ENCODE results near the gene FILIP1. TPM values are rescaled to one million over a fixed set of nuclear protein-coding genes. Genes with fewer than 3 reads are reported as not detected.

FILIP1 gene
- total and polyA plus RNA-seq, 12 donors: 16.8 to 269 (median 181) TPM

DNA sequence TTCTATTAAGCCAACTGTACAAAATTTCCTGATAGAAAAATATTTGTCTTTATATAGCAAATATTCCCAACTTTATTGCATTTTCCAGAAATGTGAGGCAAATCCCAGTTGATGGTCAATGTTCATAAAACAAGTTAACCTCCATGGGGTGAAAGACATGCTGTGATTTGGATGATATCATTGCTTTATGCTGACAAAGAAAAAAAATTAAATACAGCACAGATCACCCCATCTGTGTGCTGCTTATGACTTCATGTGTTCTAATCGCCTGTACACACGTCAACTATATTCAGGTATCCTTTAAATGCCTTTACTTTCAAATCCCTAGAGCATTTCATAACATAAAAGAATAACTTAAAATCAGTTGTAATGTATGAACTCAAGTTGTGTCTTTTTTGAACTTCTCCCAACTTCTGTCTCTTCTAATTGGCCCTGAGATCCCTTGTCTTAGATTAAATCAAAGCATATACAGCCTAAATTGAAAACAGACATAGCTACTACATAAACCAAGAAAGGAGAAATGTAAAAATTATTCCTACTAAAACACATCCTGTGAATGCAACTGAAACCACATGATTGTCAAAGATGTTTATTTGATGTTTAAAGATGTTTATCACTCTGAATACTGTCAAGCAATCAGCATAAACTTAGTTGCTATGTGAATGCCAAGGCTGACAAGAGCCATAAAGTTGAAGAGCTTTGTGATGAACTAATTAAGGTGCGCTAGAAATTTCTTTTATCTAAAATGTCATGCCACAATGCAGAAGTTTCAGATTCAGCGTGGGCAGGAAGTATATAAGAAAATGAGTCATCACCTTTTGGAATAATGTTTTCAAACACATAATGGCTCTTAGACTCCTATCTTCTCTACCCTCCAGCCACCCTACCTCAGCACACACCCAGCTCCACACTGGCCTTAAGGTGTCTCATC is 68.7 kb downstream of the FILIP1 start:
- no peak for DNase-seq
- Histone ChIP-seq H3K4me1 (peaks cover 6 to 85% (median 51%) of the 10 kb centered on the region in 9 donors), H3K9me3 (no peaks in the 10 kb centered on the region), H3K27me3 (no peaks in the 10 kb centered on the region), H3K36me3 (no peaks in the 10 kb centered on the region), H3K27ac (peak overlapping the region in 1 of 10 donors; percentile 17), H3K4me3 (no peak overlapping the region)
- 63 to 64% methylated on average over 4 of the region's 4 CpGs for WGBS, 2 donors
- no peak for ATAC-seq
- TF ChIP-seq, protein P1, sequence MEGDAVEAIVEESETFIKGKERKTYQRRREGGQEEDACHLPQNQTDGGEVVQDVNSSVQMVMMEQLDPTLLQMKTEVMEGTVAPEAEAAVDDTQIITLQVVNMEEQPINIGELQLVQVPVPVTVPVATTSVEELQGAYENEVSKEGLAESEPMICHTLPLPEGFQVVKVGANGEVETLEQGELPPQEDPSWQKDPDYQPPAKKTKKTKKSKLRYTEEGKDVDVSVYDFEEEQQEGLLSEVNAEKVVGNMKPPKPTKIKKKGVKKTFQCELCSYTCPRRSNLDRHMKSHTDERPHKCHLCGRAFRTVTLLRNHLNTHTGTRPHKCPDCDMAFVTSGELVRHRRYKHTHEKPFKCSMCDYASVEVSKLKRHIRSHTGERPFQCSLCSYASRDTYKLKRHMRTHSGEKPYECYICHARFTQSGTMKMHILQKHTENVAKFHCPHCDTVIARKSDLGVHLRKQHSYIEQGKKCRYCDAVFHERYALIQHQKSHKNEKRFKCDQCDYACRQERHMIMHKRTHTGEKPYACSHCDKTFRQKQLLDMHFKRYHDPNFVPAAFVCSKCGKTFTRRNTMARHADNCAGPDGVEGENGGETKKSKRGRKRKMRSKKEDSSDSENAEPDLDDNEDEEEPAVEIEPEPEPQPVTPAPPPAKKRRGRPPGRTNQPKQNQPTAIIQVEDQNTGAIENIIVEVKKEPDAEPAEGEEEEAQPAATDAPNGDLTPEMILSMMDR (IDR thresholded peaks at IDR 0.05): no peak
- intact Hi-C loops (cut with DNase I): loop anchor here in 1 of 10 donors (5.0 kb wide), 1 partner anchor 62 kb away; no protein-coding TSS in a partner anchor

DNA sequence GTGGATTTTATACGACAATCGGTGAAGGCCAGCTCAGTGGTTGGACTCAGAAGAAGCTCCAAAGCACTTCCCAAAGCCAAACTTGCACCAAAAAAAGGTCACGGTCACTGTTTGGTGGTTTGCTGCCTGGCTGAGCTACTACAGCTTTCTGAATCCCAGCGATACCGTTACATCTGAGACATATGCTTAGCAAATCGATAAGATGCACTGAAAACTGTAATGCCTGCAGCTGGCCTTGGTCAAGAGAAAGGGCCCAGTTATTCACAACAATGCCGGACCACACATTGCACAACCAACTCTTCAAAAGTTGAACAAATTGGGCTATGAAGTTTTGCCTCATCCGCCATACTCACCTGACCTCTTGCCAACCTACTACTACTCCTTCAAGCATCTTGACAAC is 70.2 kb downstream of the FILIP1 start:
- H3K9me3 ChIP-seq: no peaks in the 10 kb centered on the region
- H3K4me3 ChIP-seq: no peak overlapping the region
- WGBS, 2 donors: 86 to 91% methylated on average over 8 of the region's 8 CpGs
- no peaks in the 10 kb centered on the region for H3K36me3 ChIP-seq
- peaks cover 4 to 85% (median 51%) of the 10 kb centered on the region in 9 donors for H3K4me1 ChIP-seq
- ATAC-seq (no peak), DNase-seq (no peak)
- H3K27me3 ChIP-seq: no peaks in the 10 kb centered on the region
- intact Hi-C loops (cut with DNase I): loop anchor here in 1 of 10 donors (5.0 kb wide), 1 partner anchor 64 kb away; no protein-coding TSS in a partner anchor
- TF ChIP-seq, protein P1 (IDR thresholded peaks at IDR 0.05): no peak
- H3K27ac ChIP-seq: no peak overlapping the region

DNA sequence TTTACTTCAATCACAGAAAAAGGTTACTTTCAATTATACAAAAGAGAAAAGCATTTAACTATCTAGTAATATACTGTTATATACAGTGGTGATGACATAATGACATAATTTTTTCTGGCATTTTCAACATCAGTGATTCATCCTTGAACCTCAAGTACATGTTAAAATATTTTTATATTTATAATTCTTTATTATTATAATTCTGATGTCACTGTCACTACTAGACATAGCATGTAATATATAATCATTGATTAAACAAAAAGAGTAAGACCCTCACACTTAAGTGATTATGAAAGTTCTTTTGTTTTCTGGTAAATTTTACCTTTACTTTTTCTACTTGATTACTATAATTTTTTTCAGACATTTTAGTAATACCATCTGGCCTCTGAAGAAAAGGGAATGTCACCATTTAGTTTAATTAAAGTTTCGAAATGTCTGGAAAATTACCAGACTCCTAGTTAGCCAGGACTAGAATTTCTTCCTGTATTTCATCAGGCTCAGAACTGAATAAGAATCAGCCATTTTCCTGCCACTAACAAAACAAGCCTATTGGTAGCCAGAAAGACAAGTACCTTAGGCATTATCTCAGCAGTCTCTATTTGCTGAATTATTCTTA is 71.5 kb downstream of the FILIP1 start:
- 59 to 75% methylated on average over 1 of the region's 1 CpG for WGBS, 2 donors
- TF ChIP-seq, protein P1 (IDR thresholded peaks at IDR 0.05): no peak
- H3K4me3 ChIP-seq: no peak overlapping the region
- peak overlapping the region in 1 of 10 donors; percentile 1 for H3K27ac ChIP-seq
- DNase-seq (no peak), ATAC-seq (no peak)
- intact Hi-C loops (cut with DNase I): loop anchor here in 1 of 10 donors (5.0 kb wide), 1 partner anchor 65 kb away; no protein-coding TSS in a partner anchor
- H3K27me3 ChIP-seq: no peaks in the 10 kb centered on the region
- H3K9me3 ChIP-seq: no peaks in the 10 kb centered on the region
- peaks cover 4 to 85% (median 53%) of the 10 kb centered on the region in 9 donors for H3K4me1 ChIP-seq
- no peaks in the 10 kb centered on the region for H3K36me3 ChIP-seq

DNA sequence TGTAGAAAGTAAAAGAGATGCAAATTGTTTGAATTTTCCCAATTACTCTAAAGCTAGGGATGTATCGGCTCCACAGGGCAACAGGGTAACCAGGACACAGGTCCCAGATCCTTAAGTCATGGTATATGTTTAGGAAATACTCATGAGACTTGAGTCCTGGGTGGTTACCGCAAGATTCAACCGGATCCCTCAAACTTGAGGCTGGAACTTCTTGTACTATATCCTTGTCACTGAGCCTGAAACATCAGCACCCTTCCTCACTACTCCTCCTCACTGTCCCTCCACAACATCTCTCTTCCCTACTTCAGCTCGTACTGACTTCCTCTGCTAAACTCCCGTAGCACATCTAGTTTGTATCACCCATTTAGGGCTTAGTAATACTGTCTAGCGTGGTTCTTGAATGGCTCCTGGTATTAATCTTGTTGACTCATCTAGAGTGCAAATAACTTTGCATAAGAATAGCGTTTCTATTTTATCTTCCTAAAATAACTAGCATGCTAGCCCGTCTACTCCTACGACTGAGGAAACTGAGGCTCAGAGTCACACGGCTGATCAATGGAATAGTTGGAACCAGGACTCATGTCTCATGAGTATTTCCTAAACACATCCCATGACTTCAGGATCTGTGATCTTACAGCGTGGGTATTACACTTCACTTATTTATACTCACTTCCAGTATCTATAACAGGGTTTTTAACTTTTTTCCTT is 72.1 kb downstream of the FILIP1 start:
- WGBS, 2 donors: 75 to 83% methylated on average over 11 of the region's 11 CpGs
- TF ChIP-seq, protein P1 (IDR thresholded peaks at IDR 0.05): no peak
- no peak for DNase-seq
- intact Hi-C loops (cut with DNase I): loop anchor here in 1 of 10 donors (5.0 kb wide), 1 partner anchor 66 kb away; no protein-coding TSS in a partner anchor
- H3K9me3 ChIP-seq: no peaks in the 10 kb centered on the region
- no peak overlapping the region for H3K27ac ChIP-seq
- H3K4me3 ChIP-seq: no peak overlapping the region
- H3K36me3 ChIP-seq: no peaks in the 10 kb centered on the region
- H3K27me3 ChIP-seq: no peaks in the 10 kb centered on the region
- peaks cover 4 to 91% (median 59%) of the 10 kb centered on the region in 9 donors for H3K4me1 ChIP-seq
- peak in 1 of 8 donors; percentile 15 for ATAC-seq

All from heart right ventricle (tissue), 16 donors.